ENCODE measurements around the gene FOXO1.

- TF ChIP-seq, protein P1, sequence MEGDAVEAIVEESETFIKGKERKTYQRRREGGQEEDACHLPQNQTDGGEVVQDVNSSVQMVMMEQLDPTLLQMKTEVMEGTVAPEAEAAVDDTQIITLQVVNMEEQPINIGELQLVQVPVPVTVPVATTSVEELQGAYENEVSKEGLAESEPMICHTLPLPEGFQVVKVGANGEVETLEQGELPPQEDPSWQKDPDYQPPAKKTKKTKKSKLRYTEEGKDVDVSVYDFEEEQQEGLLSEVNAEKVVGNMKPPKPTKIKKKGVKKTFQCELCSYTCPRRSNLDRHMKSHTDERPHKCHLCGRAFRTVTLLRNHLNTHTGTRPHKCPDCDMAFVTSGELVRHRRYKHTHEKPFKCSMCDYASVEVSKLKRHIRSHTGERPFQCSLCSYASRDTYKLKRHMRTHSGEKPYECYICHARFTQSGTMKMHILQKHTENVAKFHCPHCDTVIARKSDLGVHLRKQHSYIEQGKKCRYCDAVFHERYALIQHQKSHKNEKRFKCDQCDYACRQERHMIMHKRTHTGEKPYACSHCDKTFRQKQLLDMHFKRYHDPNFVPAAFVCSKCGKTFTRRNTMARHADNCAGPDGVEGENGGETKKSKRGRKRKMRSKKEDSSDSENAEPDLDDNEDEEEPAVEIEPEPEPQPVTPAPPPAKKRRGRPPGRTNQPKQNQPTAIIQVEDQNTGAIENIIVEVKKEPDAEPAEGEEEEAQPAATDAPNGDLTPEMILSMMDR (IDR thresholded peaks at IDR 0.05; ENCODE audit: borderline replicate concordance, extremely low read depth, low read length, poor library complexity, severe bottlenecking), result no peak
- no peak for TF ChIP-seq EZH2 (IDR thresholded peaks at IDR 0.05; ENCODE audit: borderline replicate concordance, low read depth, low read length, severe bottlenecking)
Measured at GRCh38 chr13:40589285-40590109, 76.9 kb downstream of the FOXO1 start.

All from DND-41 (cell line).